Keratinocyte (primary cell): ENCODE data around the gene EFR3B. TPM values are rescaled to one million over a fixed set of nuclear protein-coding genes. Genes with fewer than 3 reads are reported as not detected.

Source experiments
- DNase-seq: peaks from one replicate; pipeline ENCODE4 v3.0.0-alpha.2; 2011; ENCODE audit warnings: low read depth, missing footprints, low spot score
- FAIRE-seq: peaks from 2 replicates; lab custom pipeline; 2011; peaks lifted over from hg19 to GRCh38; lab: Jason Lieb, UNC
- H2AFZ ChIP-seq: 2 replicates; pipeline ENCODE4 v1.6.0; 2012; ENCODE audit warnings: low read length, control low read depth, inconsistent platforms; ENCODE audit not compliant: control insufficient read depth
- H3K27ac ChIP-seq: 2 replicates; pipeline ENCODE4 v1.5.1; 2011; ENCODE audit warnings: low read length; ENCODE audit not compliant: control insufficient read depth, insufficient read depth
- H3K27me3 ChIP-seq: 3 replicates; pipeline ENCODE4 v1.6.0; 2011; ENCODE audit warnings: low read length; ENCODE audit not compliant: control insufficient read depth, insufficient read depth; ENCODE audit errors: extremely low read depth
- H3K36me3 ChIP-seq, 2 experiments: 2 replicates in 1 of 2; 3 replicates in 1 of 2; pipeline ENCODE4 v1.5.1; 2011; ENCODE audit warnings: low read length in 2 of 2, mild to moderate bottlenecking in 1 of 2; ENCODE audit not compliant: control insufficient read depth in 2 of 2, insufficient read depth in 2 of 2; ENCODE audit errors: extremely low read depth in 1 of 2
- H3K4me1 ChIP-seq: 3 replicates; pipeline ENCODE4 v1.5.1; 2011; ENCODE audit warnings: low read length; ENCODE audit not compliant: control insufficient read depth, insufficient read depth; ENCODE audit errors: extremely low read depth
- H3K4me2 ChIP-seq: 3 replicates; pipeline ENCODE4 v1.6.0; 2011; ENCODE audit warnings: low read depth, low read length; ENCODE audit not compliant: control insufficient read depth, insufficient read depth; ENCODE audit errors: extremely low read depth
- H3K4me3 ChIP-seq, 3 experiments: fragments of 200-600 bp in 1 of 3; sonication (generic) in 1 of 3; 2 replicates in 2 of 3; 3 replicates in 1 of 3; pipeline ENCODE4 v1.5.1; 2011 to 2016; ENCODE audit warnings: low read length in 3 of 3, mild to moderate bottlenecking in 3 of 3, control low read depth in 2 of 3, inconsistent platforms in 1 of 3, low read depth in 1 of 3, mixed read lengths in 1 of 3, mixed run types in 1 of 3, moderate library complexity in 1 of 3; ENCODE audit not compliant: control insufficient read depth in 2 of 3, insufficient read depth in 2 of 3; ENCODE audit errors: extremely low read depth in 1 of 3
- H3K79me2 ChIP-seq: 2 replicates; pipeline ENCODE4 v1.6.0; 2012; ENCODE audit warnings: low read length; ENCODE audit not compliant: control insufficient read depth, insufficient read depth
- H3K9ac ChIP-seq: 3 replicates; pipeline ENCODE4 v1.6.0; 2011; ENCODE audit warnings: low read length; ENCODE audit not compliant: control insufficient read depth, insufficient read depth; ENCODE audit errors: extremely low read depth
- H3K9me1 ChIP-seq: 3 replicates; pipeline ENCODE4 v1.6.0; 2011; ENCODE audit warnings: low read length; ENCODE audit not compliant: control insufficient read depth, insufficient read depth; ENCODE audit errors: extremely low read depth
- H3K9me3 ChIP-seq: 2 replicates; pipeline ENCODE4 v1.5.1; 2012; ENCODE audit warnings: low read depth, low read length; ENCODE audit not compliant: control insufficient read depth
- H4K20me1 ChIP-seq: 3 replicates; pipeline ENCODE4 v1.6.0; 2011; ENCODE audit warnings: low read length; ENCODE audit not compliant: control insufficient read depth, insufficient read depth; ENCODE audit errors: extremely low read depth
- CTCF ChIP-seq, 3 experiments: IDR thresholded peaks in 1 of 3; conservative IDR thresholded peaks in 1 of 3; optimal IDR thresholded peaks in 1 of 3; 2 replicates in 2 of 3; 3 replicates in 1 of 3; pipeline versions ENCODE3 to v1.5.1; 2011; ENCODE audit warnings: low read length in 3 of 3, mild to moderate bottlenecking in 3 of 3, moderate library complexity in 2 of 3, control low read depth in 1 of 3, inconsistent platforms in 1 of 3; ENCODE audit not compliant: insufficient read depth in 2 of 3; ENCODE audit errors: extremely low read depth in 1 of 3
- EZH2 ChIP-seq: IDR thresholded peaks from one replicate; pipeline ENCODE4 v1.6.1; 2012; ENCODE audit warnings: inconsistent platforms, mild to moderate bottlenecking, low read length, moderate library complexity
- dilution Hi-C: fragments of 300-500 bp; cut with MboI; formaldehyde crosslinking; loops from one replicate; pipeline ENCODE4 v1.7.0; 2020; ENCODE audit warnings: low sequenced_read_pairs; ENCODE audit not compliant: extremely low pct_ligation_motif_present
- polyA plus RNA-seq, 5 experiments: library from polyadenylated mRNA; depleted of rRNA in 3 of 5; stranded (reverse) in 3 of 5; stranded (forward) in 1 of 5; unstranded in 1 of 5; fragments of >200 nt; gene quantifications; 1 replicate in 1 of 5; 2 replicates in 3 of 5; 3 replicates in 1 of 5; pipeline versions ENCODE4 v1.2.1 to v1.2.3, GENCODE V29; 2011 to 2012; ENCODE audit warnings: missing spikeins in 2 of 5, low read depth in 1 of 5, low replicate concordance in 1 of 5

Gene EFR3B
- polyA plus RNA-seq, 1 donor (not counting 4 experiments of a cell fraction or from before 2014, with no cell fraction given): 0.09 TPM

GRCh38 chr2:25077789-25078169 lies 35.9 kb downstream of the EFR3B start:
- Histone ChIP-seq H3K9ac (no peak overlapping the region), H3K4me2 (no peak overlapping the region), H3K36me3 (no peaks in the 10 kb centered on the region), H3K4me3 (no peak overlapping the region), H3K79me2 (no peaks in the 10 kb centered on the region), H3K9me1 (no peaks in the 10 kb centered on the region), H2AFZ (no peak overlapping the region), H3K9me3 (no peaks in the 10 kb centered on the region), H4K20me1 (peaks cover 8% of the 10 kb centered on the region), H3K27me3 (peaks cover 74% of the 10 kb centered on the region), H3K4me1 (peaks cover 12% of the 10 kb centered on the region), H3K27ac (no peak overlapping the region)
- dilution Hi-C loops: no loop called here
- FAIRE-seq: no peak
- no peak for TF ChIP-seq CTCF (optimal IDR thresholded peaks at IDR 0.05 in 1 of 3, IDR thresholded peaks at IDR 0.05 in 1 of 3, conservative IDR thresholded peaks at IDR 0.05 in 1 of 3; ENCODE audit: extremely low read depth in 1 of 3, insufficient read depth in 2 of 3, low read length in 3 of 3)
- TF ChIP-seq EZH2: no peak
- no peak for DNase-seq

- Histone ChIP-seq H2AFZ (no peak overlapping the region), H3K4me2 (peak overlapping the region; percentile 44), H3K4me3 (no peak overlapping the region), H3K9me3 (no peaks in the 10 kb centered on the region), H3K36me3 (no peaks in the 10 kb centered on the region), H3K79me2 (no peaks in the 10 kb centered on the region), H3K27ac (no peak overlapping the region), H3K4me1 (peaks cover 12% of the 10 kb centered on the region), H3K27me3 (peaks cover 76% of the 10 kb centered on the region), H3K9ac (no peak overlapping the region), H4K20me1 (peaks cover 8% of the 10 kb centered on the region), H3K9me1 (no peaks in the 10 kb centered on the region)
- TF ChIP-seq CTCF (optimal IDR thresholded peaks at IDR 0.05 in 1 of 3, IDR thresholded peaks at IDR 0.05 in 1 of 3, conservative IDR thresholded peaks at IDR 0.05 in 1 of 3; ENCODE audit: extremely low read depth in 1 of 3, insufficient read depth in 2 of 3, low read length in 3 of 3) (peak in 1 of 3 experiments; percentile 24), EZH2 (no peak)
- dilution Hi-C loops: no loop called here
- DNase-seq: peak; percentile 53
- FAIRE-seq: peak; percentile 29
Observed at GRCh38 chr2:25078170-25079049, 36.5 kb downstream of the EFR3B start.
